Endothelial cell (in vitro differentiated cells): ENCODE results near the gene LIFR. TPM values are rescaled to one million over a fixed set of nuclear protein-coding genes. Genes with fewer than 3 reads are reported as not detected.
"Not testable (repeated sequence)": the region's sequence is repeated elsewhere in the genome, so short reads cannot be mapped to it uniquely, and the experiment has no call there.

Experiments used
- DNase-seq: peaks from one replicate; pipeline ENCODE4 v3.0.0; 2021; ENCODE audit warnings: low spot score
- H3K27ac Mint-ChIP-seq: one replicate; pipeline ENCODE4 v1.8.0; 2021; ENCODE audit warnings: mixed read lengths, inconsistent platforms; ENCODE audit not compliant: unreplicated experiment
- H3K27me3 Mint-ChIP-seq: one replicate; pipeline ENCODE4 v1.8.0; 2021; ENCODE audit warnings: mild to moderate bottlenecking, moderate library complexity, mixed read lengths, inconsistent platforms; ENCODE audit not compliant: unreplicated experiment
- H3K36me3 Mint-ChIP-seq: one replicate; pipeline ENCODE4 v1.8.0; 2021; ENCODE audit warnings: mild to moderate bottlenecking, low read depth, mixed read lengths, inconsistent platforms; ENCODE audit not compliant: unreplicated experiment
- H3K4me1 Mint-ChIP-seq: one replicate; pipeline ENCODE4 v1.8.0; 2021; ENCODE audit warnings: mild to moderate bottlenecking, mixed read lengths, inconsistent platforms; ENCODE audit not compliant: unreplicated experiment
- H3K4me3 Mint-ChIP-seq: one replicate; pipeline ENCODE4 v1.8.0; 2021; ENCODE audit warnings: mild to moderate bottlenecking, mixed read lengths, inconsistent platforms; ENCODE audit not compliant: unreplicated experiment
- H3K9me3 Mint-ChIP-seq: one replicate; pipeline ENCODE4 v1.8.0; 2021; ENCODE audit warnings: mixed read lengths, inconsistent platforms; ENCODE audit not compliant: unreplicated experiment
- CTCF ChIP-seq: fragments of 200-600 bp; sonication (generic); IDR thresholded peaks from one replicate; pipeline ENCODE4 v1.5.0; 2021; ENCODE audit warnings: antibody characterized with exemption; ENCODE audit not compliant: unreplicated experiment
- total RNA-seq: library from RNA; stranded (reverse); fragmentation: NEBNext Ultra II Directional; extraction: Animal tissue kit (Norgen Biotek cat#: 25700); gene quantifications from one replicate; pipeline ENCODE4 v1.2.1, GENCODE V29; 2021; ENCODE audit not compliant: unreplicated experiment

Gene LIFR
- total RNA-seq, 1 donor from 2014 or later = 96.0 TPM

GRCh38 chr5:38601863-38602298, 45.4 kb upstream of the LIFR start:
- Mint-ChIP-seq H3K4me1 (peaks cover 54% of the 10 kb centered on the region), H3K27me3 (peaks cover 10% of the 10 kb centered on the region), H3K4me3 (no peak overlapping the region), H3K27ac (no peak overlapping the region), H3K9me3 (no peaks in the 10 kb centered on the region), H3K36me3 (no peaks in the 10 kb centered on the region)
- DNase-seq = no peak
- TF ChIP-seq CTCF = no peak

GRCh38 chr5:38601133-38601862, 44.9 kb upstream of the LIFR start:
- no peak for DNase-seq
- peaks cover 10% of the 10 kb centered on the region for H3K27me3 Mint-ChIP-seq
- H3K4me3 Mint-ChIP-seq = no peak overlapping the region
- TF ChIP-seq CTCF = no peak
- no peak overlapping the region for H3K27ac Mint-ChIP-seq
- H3K4me1 Mint-ChIP-seq = peaks cover 60% of the 10 kb centered on the region
- no peaks in the 10 kb centered on the region for H3K36me3 Mint-ChIP-seq
- H3K9me3 Mint-ChIP-seq = no peaks in the 10 kb centered on the region

- no peak for DNase-seq
- H3K27me3 Mint-ChIP-seq = peaks cover 9% of the 10 kb centered on the region
- H3K9me3 Mint-ChIP-seq = no peaks in the 10 kb centered on the region
- H3K27ac Mint-ChIP-seq = no peak overlapping the region
- no peaks in the 10 kb centered on the region for H3K36me3 Mint-ChIP-seq
- H3K4me3 Mint-ChIP-seq = no peak overlapping the region
- peaks cover 62% of the 10 kb centered on the region for H3K4me1 Mint-ChIP-seq
- TF ChIP-seq CTCF = no peak
These were observed 44.0 kb upstream of the LIFR start for GRCh38 chr5:38600329-38601045.

- DNase-seq, H3K4me3 Mint-ChIP-seq, H3K27ac Mint-ChIP-seq, H3K9me3 Mint-ChIP-seq, H3K36me3 Mint-ChIP-seq, H3K27me3 Mint-ChIP-seq: not testable (repeated sequence)
- peaks cover 69% of the 10 kb centered on the region for H3K4me1 Mint-ChIP-seq
These were observed 43.3 kb upstream of the LIFR start for GRCh38 chr5:38599751-38600150.

- no peak for TF ChIP-seq CTCF
- peaks cover 9% of the 10 kb centered on the region for H3K27me3 Mint-ChIP-seq
- no peak for DNase-seq
- no peak overlapping the region for H3K27ac Mint-ChIP-seq
- H3K4me1 Mint-ChIP-seq = peaks cover 76% of the 10 kb centered on the region
- H3K9me3 Mint-ChIP-seq = no peaks in the 10 kb centered on the region
- H3K4me3 Mint-ChIP-seq = no peak overlapping the region
- no peaks in the 10 kb centered on the region for H3K36me3 Mint-ChIP-seq
These were observed 42.7 kb upstream of the LIFR start for GRCh38 chr5:38598994-38599617.
